SK-N-SH treated with all-trans-retinoic acid at 6 μM for 48 hours (cell line): Measurements from ENCODE around the gene CMIP.

ENCODE experiments used
- ATAC-seq: fragments of 200-7000 bp; cut with Tn5 transposase; 3 replicates; pipeline ENCODE4 v1.9.1; 2020; ENCODE audit warnings: mild to moderate bottlenecking, moderate library complexity
- ARNTL ChIP-seq: fragments of 450-650 bp; formaldehyde crosslinking; IDR thresholded peaks from 2 replicates; pipeline ENCODE4 v1.5.0; 2020; ENCODE audit warnings: low read depth, mild to moderate bottlenecking, moderate library complexity, borderline replicate concordance
- BACH2 ChIP-seq: fragments of 250-450 bp; sonication (Bioruptor Pico); IDR thresholded peaks from 2 replicates; pipeline ENCODE4 v1.9.0; 2021; ENCODE audit warnings: mild to moderate bottlenecking, borderline replicate concordance
- CREB5 ChIP-seq: fragments of 250-450 bp; sonication (Bioruptor Pico); IDR thresholded peaks from 2 replicates; pipeline ENCODE4 v1.5.1; 2020; ENCODE audit warnings: low read depth, mild to moderate bottlenecking, moderate library complexity
- CSDC2 ChIP-seq: fragments of 250-450 bp; sonication (Bioruptor Pico); IDR thresholded peaks from 2 replicates; pipeline ENCODE4 v1.5.0; 2020; ENCODE audit warnings: mild to moderate bottlenecking, moderate library complexity
- ESRRG ChIP-seq: fragments of 250-450 bp; sonication (Bioruptor Pico); IDR thresholded peaks from 2 replicates; pipeline ENCODE4 v1.6.1; 2021; ENCODE audit warnings: mild to moderate bottlenecking
- GLIS3 ChIP-seq: fragments of 250-450 bp; sonication (Bioruptor Pico); IDR thresholded peaks from 2 replicates; pipeline ENCODE4 v1.5.0; 2020; ENCODE audit warnings: mild to moderate bottlenecking, moderate library complexity
- ISL1 ChIP-seq: fragments of 250-450 bp; sonication (Bioruptor Pico); IDR thresholded peaks from 2 replicates; pipeline ENCODE4 v2.1.2; 2022; ENCODE audit warnings: mild to moderate bottlenecking, moderate library complexity
- OSR1 ChIP-seq: fragments of 250-450 bp; sonication (Bioruptor Pico); IDR thresholded peaks from 2 replicates; pipeline ENCODE4 v1.8.0; 2022; ENCODE audit warnings: moderate library complexity, mild to moderate bottlenecking, inconsistent platforms
- PATZ1 ChIP-seq: fragments of 250-450 bp; sonication (Bioruptor Pico); IDR thresholded peaks from 2 replicates; pipeline ENCODE4 v1.8.0; 2020; ENCODE audit warnings: mild to moderate bottlenecking, moderate library complexity, borderline replicate concordance
- POU6F1 ChIP-seq: fragments of 250-450 bp; sonication (Bioruptor Pico); IDR thresholded peaks from 2 replicates; pipeline ENCODE4 v1.8.0; 2021; ENCODE audit warnings: low read depth, mild to moderate bottlenecking, moderate library complexity, borderline replicate concordance
- PPARA ChIP-seq: fragments of 250-450 bp; sonication (Bioruptor Pico); IDR thresholded peaks from 2 replicates; pipeline ENCODE4 v1.5.0; 2020; ENCODE audit warnings: mild to moderate bottlenecking, borderline replicate concordance
- RARB ChIP-seq: fragments of 250-450 bp; sonication (Bioruptor Pico); IDR thresholded peaks from 2 replicates; pipeline ENCODE4 v1.8.0; 2021; ENCODE audit warnings: mild to moderate bottlenecking, moderate library complexity
- SNAI2 ChIP-seq: fragments of 250-450 bp; sonication (Bioruptor Pico); IDR thresholded peaks from 2 replicates; pipeline ENCODE4 v1.5.0; 2020; ENCODE audit warnings: mild to moderate bottlenecking, moderate library complexity
- TCF4 ChIP-seq: fragments of 250-450 bp; sonication (Bioruptor Pico); IDR thresholded peaks from 2 replicates; pipeline ENCODE4 v1.8.0; 2021; ENCODE audit warnings: mild to moderate bottlenecking, moderate library complexity, borderline replicate concordance
- TOX ChIP-seq: fragments of 250-450 bp; sonication (Bioruptor Pico); IDR thresholded peaks from 2 replicates; pipeline ENCODE4 v1.8.0; 2021; ENCODE audit warnings: mild to moderate bottlenecking, moderate library complexity, borderline replicate concordance
- TSHZ2 ChIP-seq: fragments of 250-450 bp; sonication (Bioruptor Pico); IDR thresholded peaks from 2 replicates; pipeline ENCODE4 v1.5.0; 2020; ENCODE audit warnings: mild to moderate bottlenecking, moderate library complexity
- ZC3H10 ChIP-seq: fragments of 250-450 bp; sonication (Bioruptor Pico); IDR thresholded peaks from 2 replicates; pipeline ENCODE4 v1.5.1; 2021; ENCODE audit warnings: mild to moderate bottlenecking, moderate library complexity
- ZFP3 ChIP-seq: fragments of 250-450 bp; sonication (Bioruptor Pico); IDR thresholded peaks from 2 replicates; pipeline ENCODE4 v1.5.0; 2020; ENCODE audit warnings: mild to moderate bottlenecking, moderate library complexity
- ZFP30 ChIP-seq: fragments of 450-650 bp; formaldehyde crosslinking; IDR thresholded peaks from 2 replicates; pipeline ENCODE4 v1.5.0; 2022; ENCODE audit warnings: mild to moderate bottlenecking, moderate library complexity
- ZNF565 ChIP-seq: fragments of 450-650 bp; formaldehyde crosslinking; conservative IDR thresholded peaks from 2 replicates; pipeline ENCODE4 v1.5.0; 2020; ENCODE audit warnings: low read depth, mild to moderate bottlenecking, moderate library complexity
- ZNF70 ChIP-seq: fragments of 450-650 bp; formaldehyde crosslinking; IDR thresholded peaks from 2 replicates; pipeline ENCODE4 v1.5.0; 2020; ENCODE audit warnings: mild to moderate bottlenecking, moderate library complexity
- ZNF8 ChIP-seq: fragments of 450-650 bp; formaldehyde crosslinking; IDR thresholded peaks from 2 replicates; pipeline ENCODE4 v1.5.0; 2020; ENCODE audit warnings: mild to moderate bottlenecking, moderate library complexity

The CMIP gene

GRCh38 chr16:81550432-81550808, 105.8 kb downstream of the CMIP start:
- ATAC-seq = no peak
- TF ChIP-seq ZNF565 (CRISPR knock-in tag) (no peak), CREB5 (CRISPR knock-in tag) (no peak), ESRRG (CRISPR knock-in tag) (no peak), ZC3H10 (CRISPR knock-in tag) (no peak), GLIS3 (CRISPR knock-in tag) (no peak), ZNF8 (CRISPR knock-in tag) (no peak), PATZ1 (no peak), ZFP3 (CRISPR knock-in tag) (no peak), CSDC2 (no peak), POU6F1 (CRISPR knock-in tag) (no peak), ZNF70 (CRISPR knock-in tag) (no peak), SNAI2 (no peak)

- TF ChIP-seq RARB (CRISPR knock-in tag) = no peak
- no peak for TF ChIP-seq ZNF565 (CRISPR knock-in tag)
- TF ChIP-seq POU6F1 (CRISPR knock-in tag) = no peak
- TF ChIP-seq CSDC2 = no peak
- ATAC-seq = peak; percentile 45
Measured at GRCh38 chr16:81551151-81551808, 106.7 kb downstream of the CMIP start.

- peak; percentile 13; the same call in 2 of the 3 replicates for ATAC-seq
- TF ChIP-seq ZFP30 (CRISPR knock-in tag) = no peak
- no peak for TF ChIP-seq ZFP3 (CRISPR knock-in tag)
- TF ChIP-seq ESRRG (CRISPR knock-in tag) = no peak
- TF ChIP-seq POU6F1 (CRISPR knock-in tag) = no peak
- TF ChIP-seq ISL1 (CRISPR knock-in tag) = no peak
- TF ChIP-seq TOX = no peak
- TF ChIP-seq RARB (CRISPR knock-in tag) = no peak
- no peak for TF ChIP-seq PPARA (CRISPR knock-in tag)
- TF ChIP-seq CREB5 (CRISPR knock-in tag) = no peak
- TF ChIP-seq TCF4 (CRISPR knock-in tag) = no peak
- no peak for TF ChIP-seq CSDC2
- TF ChIP-seq ZNF8 (CRISPR knock-in tag) = no peak
- TF ChIP-seq TSHZ2 = no peak
- no peak for TF ChIP-seq ZNF565 (CRISPR knock-in tag)
- no peak for TF ChIP-seq ZC3H10 (CRISPR knock-in tag)
- no peak for TF ChIP-seq ARNTL (CRISPR knock-in tag)
- TF ChIP-seq GLIS3 (CRISPR knock-in tag) = no peak
- TF ChIP-seq BACH2 = no peak
- no peak for TF ChIP-seq OSR1 (CRISPR knock-in tag)
Measured at GRCh38 chr16:81551821-81552304, 107.3 kb downstream of the CMIP start.
